Measurements from ENCODE around the gene C3AR1.

- no peak for TF ChIP-seq POLR2A (IDR thresholded peaks at IDR 0.05)
- no peak for TF ChIP-seq CTCF (IDR thresholded peaks at IDR 0.05)
Measured at GRCh38 chr12:8014836-8015235, 51.3 kb downstream of the C3AR1 start.

All from body of pancreas (tissue), 4 donors.